Measurements from ENCODE around the gene IDI1. TPM values are rescaled to one million over a fixed set of nuclear protein-coding genes. Genes with fewer than 3 reads are reported as not detected.
A peak's percentile ranks its signal among the peaks of the same experiment; 100 is the strongest.

The IDI1 gene
- 10 to 100 TPM; 44.6 to 47.1 TPM for total RNA-seq

- Mint-ChIP-seq H3K4me1 (peaks cover 65% of the 10 kb centered on the region), H3K27ac (peak within 1 kb of the TSS; percentile 98), H3K4me3 (peak within 1 kb of the TSS; percentile 92), H3K36me3 (ENCODE audit: low read depth) (peaks cover 42% of the 10 kb centered on the region), H3K27me3 (no peaks in the 10 kb centered on the region), H3K9me3 (no peaks in the 10 kb centered on the region)
- peak; percentile 97 for DNase-seq
- ChIA-PET CTCF (interaction anchor here (0.9 to 1.6 kb wide), 3 partner anchors 20 to 60 kb away, joined by 3 read pairs; partner anchors contain the start of gene GTPBP4), POLR2A (interaction anchor here (0.6 to 1.0 kb wide), 4 partner anchors 9 to 63 kb away, joined by 3 to 4 read pairs (median 3); no protein-coding TSS in a partner anchor)
Observed at GRCh38 chr10:1048732-1049424, at the start of gene IDI1. TSS of gene IDI1 (minus strand) at chr10:1049119. CDS start at chr10:1049003, 116 bp downstream.

GRCh38 chr10:1097436-1097835, 48.5 kb upstream of the IDI1 start:
- Mint-ChIP-seq H3K4me3 (no peak overlapping the region), H3K27me3 (no peaks in the 10 kb centered on the region), H3K4me1 (peaks cover 11% of the 10 kb centered on the region), H3K36me3 (ENCODE audit: low read depth) (peaks cover 22% of the 10 kb centered on the region), H3K27ac (no peak overlapping the region), H3K9me3 (no peaks in the 10 kb centered on the region)
- no peak for DNase-seq
- ChIA-PET POLR2A (no interaction called here), CTCF (interaction anchor here (0.8 to 1.2 kb wide), 2 partner anchors 11 to 12 kb away, joined by 3 to 4 read pairs; no protein-coding TSS in a partner anchor)

- DNase-seq = no peak
- no peak overlapping the region for H3K27ac Mint-ChIP-seq
- no peaks in the 10 kb centered on the region for H3K27me3 Mint-ChIP-seq
- H3K4me1 Mint-ChIP-seq = peaks cover 11% of the 10 kb centered on the region
- H3K9me3 Mint-ChIP-seq = no peaks in the 10 kb centered on the region
- no peak overlapping the region for H3K4me3 Mint-ChIP-seq
- H3K36me3 Mint-ChIP-seq (ENCODE audit: low read depth) = peaks cover 17% of the 10 kb centered on the region
- ChIA-PET POLR2A (no interaction called here), CTCF (interaction anchor here (1.2 kb wide), 1 partner anchor 13 kb away, joined by 4 read pairs; no protein-coding TSS in a partner anchor)
Observed at GRCh38 chr10:1096287-1096889, 47.5 kb upstream of the IDI1 start.

- H3K4me3 Mint-ChIP-seq = no peak overlapping the region
- peaks cover 23% of the 10 kb centered on the region for H3K36me3 Mint-ChIP-seq (ENCODE audit: low read depth)
- ChIA-PET CTCF (no interaction called here), POLR2A (no interaction called here)
- no peaks in the 10 kb centered on the region for H3K27me3 Mint-ChIP-seq
- H3K4me1 Mint-ChIP-seq = peaks cover 11% of the 10 kb centered on the region
- H3K9me3 Mint-ChIP-seq = no peaks in the 10 kb centered on the region
- H3K27ac Mint-ChIP-seq = no peak overlapping the region
- no peak for DNase-seq
Observed at GRCh38 chr10:1095498-1095897, 46.6 kb upstream of the IDI1 start.

GRCh38 chr10:1094112-1095057, 45.5 kb upstream of the IDI1 start:
- no peak overlapping the region for H3K27ac Mint-ChIP-seq
- POLR2A ChIA-PET = no interaction called here
- peaks cover 6% of the 10 kb centered on the region for H3K4me1 Mint-ChIP-seq
- H3K36me3 Mint-ChIP-seq (ENCODE audit: low read depth) = peaks cover 19% of the 10 kb centered on the region
- H3K4me3 Mint-ChIP-seq = no peak overlapping the region
- CTCF ChIA-PET = interaction anchor here (1.4 kb wide), 1 partner anchor 16 kb away, joined by 4 read pairs; no protein-coding TSS in a partner anchor
- DNase-seq = no peak
- H3K9me3 Mint-ChIP-seq = no peaks in the 10 kb centered on the region
- H3K27me3 Mint-ChIP-seq = no peaks in the 10 kb centered on the region

GRCh38 chr10:1093696-1094095, 44.8 kb upstream of the IDI1 start:
- Mint-ChIP-seq H3K9me3 (no peaks in the 10 kb centered on the region), H3K27me3 (no peaks in the 10 kb centered on the region), H3K27ac (no peak overlapping the region), H3K4me1 (peaks cover 3% of the 10 kb centered on the region), H3K4me3 (no peak overlapping the region), H3K36me3 (ENCODE audit: low read depth) (peaks cover 20% of the 10 kb centered on the region)
- ChIA-PET POLR2A (no interaction called here), CTCF (interaction anchor here (1.4 kb wide), 1 partner anchor 16 kb away, joined by 4 read pairs; no protein-coding TSS in a partner anchor)
- no peak for DNase-seq

GRCh38 chr10:1090696-1091095, 41.8 kb upstream of the IDI1 start:
- Mint-ChIP-seq H3K27ac (no peak overlapping the region), H3K4me1 (peaks cover 16% of the 10 kb centered on the region), H3K4me3 (no peak overlapping the region), H3K27me3 (no peaks in the 10 kb centered on the region), H3K9me3 (no peaks in the 10 kb centered on the region), H3K36me3 (ENCODE audit: low read depth) (peaks cover 38% of the 10 kb centered on the region)
- no peak for DNase-seq
- CTCF ChIA-PET = interaction anchor here (1.3 kb wide), 1 partner anchor 19 kb away, joined by 3 read pairs; no protein-coding TSS in a partner anchor
- POLR2A ChIA-PET = no interaction called here

GRCh38 chr10:1089017-1089689, 40.2 kb upstream of the IDI1 start:
- Mint-ChIP-seq H3K27ac (peak overlapping the region; percentile 46), H3K4me1 (peaks cover 16% of the 10 kb centered on the region), H3K36me3 (ENCODE audit: low read depth) (peaks cover 47% of the 10 kb centered on the region), H3K9me3 (no peaks in the 10 kb centered on the region), H3K27me3 (no peaks in the 10 kb centered on the region), H3K4me3 (no peak overlapping the region)
- DNase-seq = no peak
- ChIA-PET POLR2A (no interaction called here), CTCF (interaction anchor here (1.7 kb wide), 1 partner anchor 21 kb away, joined by 6 read pairs; no protein-coding TSS in a partner anchor)

GRCh38 chr10:1086787-1087186, 37.9 kb upstream of the IDI1 start:
- Mint-ChIP-seq H3K4me1 (peaks cover 14% of the 10 kb centered on the region), H3K9me3 (no peaks in the 10 kb centered on the region), H3K4me3 (no peak overlapping the region), H3K27me3 (no peaks in the 10 kb centered on the region), H3K27ac (no peak overlapping the region), H3K36me3 (ENCODE audit: low read depth) (peaks cover 53% of the 10 kb centered on the region)
- DNase-seq = no peak
- POLR2A ChIA-PET = no interaction called here
- CTCF ChIA-PET = interaction anchor here (1.1 kb wide), 1 partner anchor 23 kb away, joined by 3 read pairs; no protein-coding TSS in a partner anchor

GRCh38 chr10:1085258-1085657, 36.3 kb upstream of the IDI1 start:
- no peaks in the 10 kb centered on the region for H3K27me3 Mint-ChIP-seq
- peaks cover 14% of the 10 kb centered on the region for H3K4me1 Mint-ChIP-seq
- no peak for DNase-seq
- H3K4me3 Mint-ChIP-seq = no peak overlapping the region
- no peaks in the 10 kb centered on the region for H3K9me3 Mint-ChIP-seq
- POLR2A ChIA-PET = no interaction called here
- H3K27ac Mint-ChIP-seq = no peak overlapping the region
- peaks cover 53% of the 10 kb centered on the region for H3K36me3 Mint-ChIP-seq (ENCODE audit: low read depth)
- CTCF ChIA-PET = no interaction called here

GRCh38 chr10:1084011-1084950, 35.4 kb upstream of the IDI1 start:
- Mint-ChIP-seq H3K9me3 (no peaks in the 10 kb centered on the region), H3K36me3 (ENCODE audit: low read depth) (peaks cover 56% of the 10 kb centered on the region), H3K27me3 (no peaks in the 10 kb centered on the region), H3K4me1 (peaks cover 14% of the 10 kb centered on the region), H3K4me3 (no peak overlapping the region), H3K27ac (no peak overlapping the region)
- ChIA-PET CTCF (no interaction called here), POLR2A (no interaction called here)
- no peak for DNase-seq
